ENCODE data around the gene HELZ. TPM values are rescaled to one million over a fixed set of nuclear protein-coding genes. Genes with fewer than 3 reads are reported as not detected.

HELZ gene
- total and polyA plus RNA-seq, 2 of the 8 experiments (the other 6 are each of a cell fraction or from before 2014, with no cell fraction given): 10.0 to 48.7 TPM

GRCh38 chr17:67032985-67033384, 212.0 kb downstream of the HELZ start:
- CTCF ChIA-PET (ENCODE audit: partially characterized antibody): interaction anchor here (0.6 to 1.4 kb wide), 2 partner anchors 16 to 317 kb away, joined by 3 to 4 read pairs; no protein-coding TSS in a partner anchor
- TF ChIP-seq CREB1 (IDR thresholded peaks at IDR 0.05) (no peak), FOSL1 (IDR thresholded peaks at IDR 0.05; ENCODE audit: insufficient read depth, low read depth, low read length) (no peak), CBX5 (IDR thresholded peaks at IDR 0.05; ENCODE audit: low read depth, low read length) (no peak), POLR2AphosphoS5 (IDR thresholded peaks at IDR 0.05; ENCODE audit: low read depth, low read length) (no peak), EZH2 (IDR thresholded peaks at IDR 0.05; ENCODE audit: low read depth, low read length, severe bottlenecking) (no peak), SRF (IDR thresholded peaks at IDR 0.05; ENCODE audit: low read depth, low read length) (no peak), MAFK (IDR thresholded peaks at IDR 0.05; ENCODE audit: low read depth, low read length) (no peak), RAD21 (IDR thresholded peaks at IDR 0.05 in 1 of 2, conservative IDR thresholded peaks at IDR 0.05 in 1 of 2; ENCODE audit: low read depth in 2 of 2, low read length in 2 of 2) (no peak), RBBP5 (IDR thresholded peaks at IDR 0.05; ENCODE audit: borderline replicate concordance, low read depth, low read length) (no peak), RFX5 (IDR thresholded peaks at IDR 0.05; ENCODE audit: borderline replicate concordance, low read depth, low read length) (no peak), KDM4A (IDR thresholded peaks at IDR 0.05; ENCODE audit: low read depth, low read length, severe bottlenecking) (no peak), BACH1 (IDR thresholded peaks at IDR 0.05; ENCODE audit: low read length) (no peak), CHD1 (IDR thresholded peaks at IDR 0.05; ENCODE audit: low read depth, low read length) (no peak)
- TF ChIP-seq, protein P1, sequence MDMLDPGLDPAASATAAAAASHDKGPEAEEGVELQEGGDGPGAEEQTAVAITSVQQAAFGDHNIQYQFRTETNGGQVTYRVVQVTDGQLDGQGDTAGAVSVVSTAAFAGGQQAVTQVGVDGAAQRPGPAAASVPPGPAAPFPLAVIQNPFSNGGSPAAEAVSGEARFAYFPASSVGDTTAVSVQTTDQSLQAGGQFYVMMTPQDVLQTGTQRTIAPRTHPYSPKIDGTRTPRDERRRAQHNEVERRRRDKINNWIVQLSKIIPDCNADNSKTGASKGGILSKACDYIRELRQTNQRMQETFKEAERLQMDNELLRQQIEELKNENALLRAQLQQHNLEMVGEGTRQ (IDR thresholded peaks at IDR 0.05; ENCODE audit: low read length): no peak

More at GRCh38 chr17:67032985-67033384, 212.0 kb downstream of the HELZ start:
- no peak overlapping the region for H2BK120ac ChIP-seq (replicated peaks; ENCODE audit: low read depth, low read length)
- H3K4ac ChIP-seq (replicated peaks; ENCODE audit: insufficient read length, low read depth, low read length): no peak overlapping the region
- no peaks in the 10 kb centered on the region for H3K79me1 ChIP-seq (ENCODE audit: low read depth, low read length)
- H3K27ac ChIP-seq (ENCODE audit: low read depth, low read length): no peak overlapping the region
- H2BK20ac ChIP-seq (ENCODE audit: low read length): no peak overlapping the region
- H3K23me2 ChIP-seq (ENCODE audit: low read depth, low read length): no peaks in the 10 kb centered on the region
- FAIRE-seq (no peak), DNase-seq (ENCODE audit: low read depth in 1 of 2, low spot score in 2 of 2) (no peak)
- no peaks in the 10 kb centered on the region for H4K20me1 ChIP-seq (replicated peaks in 1 of 2; ENCODE audit: control insufficient read depth in 1 of 2, insufficient read depth in 2 of 2, low read length in 2 of 2)
- no peak overlapping the region for H3K14ac ChIP-seq (ENCODE audit: insufficient read length)
- H2AK5ac ChIP-seq (ENCODE audit: low read depth, low read length): no peak overlapping the region
- H3K9ac ChIP-seq (replicated peaks in 1 of 4; ENCODE audit: extremely low read depth in 1 of 4, low read depth in 3 of 4, low read length in 3 of 4): no peak overlapping the region
- no peak overlapping the region for H3K18ac ChIP-seq (ENCODE audit: extremely low read depth, low read length)
- no peak overlapping the region for H3K4me3 ChIP-seq (ENCODE audit: extremely low read depth in 1 of 4, insufficient read depth in 2 of 4, low read depth in 3 of 4, low read length in 4 of 4)
- no peak overlapping the region for H3K4me2 ChIP-seq (ENCODE audit: insufficient read depth in 1 of 2, low read depth in 2 of 2, low read length in 2 of 2)
- H2BK12ac ChIP-seq (ENCODE audit: low read depth, low read length): no peak overlapping the region
- no peak overlapping the region for H4K8ac ChIP-seq (ENCODE audit: extremely low read depth, insufficient read depth, low read length)
- H3K36me3 ChIP-seq (ENCODE audit: control insufficient read depth in 2 of 4, insufficient read depth in 4 of 4, low read length in 3 of 4): no peaks in the 10 kb centered on the region
- no peak overlapping the region for H4K91ac ChIP-seq (replicated peaks; ENCODE audit: insufficient read length, low read length)
- 86% methylated on average over 3 of the region's 13 CpGs; no CpG with 5 or more reads in 1 of the 2 experiments for WGBS, 2 experiments (ENCODE audit: extremely low coverage in 1 of 2, insufficient coverage in 1 of 2, insufficient read length in 1 of 2, insufficient replicate concordance in 2 of 2, low coverage in 1 of 2, low lambda C conversion rate in 2 of 2, missing lambda C conversion rate in 1 of 2)
- no peaks in the 10 kb centered on the region for H3K79me2 ChIP-seq (ENCODE audit: control insufficient read depth in 1 of 2, insufficient read depth in 2 of 2, low read length in 2 of 2)
- no peak overlapping the region for H4K5ac ChIP-seq (ENCODE audit: insufficient read length, low read depth, low read length)
- no peaks in the 10 kb centered on the region for H3K4me1 ChIP-seq (replicated peaks in 1 of 4; ENCODE audit: control insufficient read depth in 3 of 4, insufficient read depth in 4 of 4, low read length in 3 of 4)
- no peaks in the 10 kb centered on the region for H3K9me3 ChIP-seq (ENCODE audit: insufficient read depth in 2 of 2, low read depth in 1 of 2, low read length in 1 of 2)
- H3K27me3 ChIP-seq (replicated peaks in 1 of 4; ENCODE audit: control insufficient read depth in 3 of 4, extremely low read depth in 1 of 4, insufficient read depth in 3 of 4, low read length in 3 of 4): no peaks in the 10 kb centered on the region
- H3K23ac ChIP-seq (ENCODE audit: insufficient read length): no peak overlapping the region
- POLR2A ChIA-PET (ENCODE audit: partially characterized antibody): interaction anchor here (1.3 kb wide), 1 partner anchor 11 kb away, joined by 3 read pairs; the partner anchor contains the start of gene CACNG1
- H2AFZ ChIP-seq (ENCODE audit: low read length): no peak overlapping the region
- no peak overlapping the region for H2BK5ac ChIP-seq (ENCODE audit: low read depth, low read length)
- no peak overlapping the region for H3K56ac ChIP-seq (replicated peaks; ENCODE audit: insufficient read length, low read depth, low read length)
- H2BK15ac ChIP-seq (ENCODE audit: low read length): no peak overlapping the region
